GM12874 (cell line): ENCODE results near the gene SPATS1.

Experiments used
- TF ChIP-seq, protein P1 (sequence below): IDR thresholded peaks from 2 replicates; pipeline ENCODE4 v1.5.1; 2011; ENCODE audit warnings: low read depth, mild to moderate bottlenecking, control low read depth, low read length, moderate library complexity; ENCODE audit not compliant: insufficient read depth

The SPATS1 gene

DNA sequence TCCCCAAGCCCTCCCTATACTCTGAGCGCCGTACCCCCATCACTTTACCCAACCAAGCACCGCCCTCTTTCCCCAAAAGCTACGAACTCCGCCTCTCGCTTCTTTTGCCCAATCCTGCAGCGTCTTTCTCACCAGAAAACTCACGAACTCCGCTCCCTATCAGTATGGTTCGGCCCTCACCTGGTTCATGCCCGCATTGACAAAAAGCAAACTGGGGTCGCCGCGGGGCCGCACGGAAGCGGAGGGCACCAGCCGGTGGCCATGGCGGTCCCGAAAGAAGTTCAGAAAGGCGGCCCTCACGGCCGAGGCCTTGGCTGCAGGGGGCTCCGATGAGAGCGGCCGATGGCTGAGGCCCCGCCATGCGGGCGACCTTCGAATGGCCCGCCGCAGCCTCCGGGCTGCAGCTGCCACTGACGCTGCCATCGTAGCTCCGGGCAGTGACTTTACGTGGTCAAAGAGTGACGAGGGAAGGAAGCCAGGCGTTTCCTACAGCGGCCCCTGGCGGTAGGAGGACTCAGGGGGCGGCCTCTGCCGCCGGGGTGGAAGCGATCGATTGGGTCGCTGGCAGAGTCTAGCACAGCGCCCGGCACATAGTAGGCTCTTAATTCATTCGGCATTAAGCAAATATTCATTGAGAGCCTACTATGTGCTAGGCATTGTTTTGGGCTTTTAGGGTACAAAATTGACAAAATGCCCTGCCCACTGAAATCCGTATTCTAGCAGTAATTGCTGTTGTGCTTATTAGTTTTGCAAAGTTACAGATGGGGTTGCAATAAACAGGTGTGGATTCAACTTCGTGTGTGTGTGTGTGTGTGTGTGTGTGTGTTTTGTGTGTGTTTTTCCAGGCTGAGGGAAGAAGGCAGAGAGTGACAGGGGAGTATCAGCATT, 29.3 kb upstream of the SPATS1 start, which contains the start of gene AARS2:
Gene AARS2 (minus strand): TSS at position 447 of the 888 bp plus-strand sequence. CDS start 24 bp downstream, at position 423.
- TF ChIP-seq, protein P1, sequence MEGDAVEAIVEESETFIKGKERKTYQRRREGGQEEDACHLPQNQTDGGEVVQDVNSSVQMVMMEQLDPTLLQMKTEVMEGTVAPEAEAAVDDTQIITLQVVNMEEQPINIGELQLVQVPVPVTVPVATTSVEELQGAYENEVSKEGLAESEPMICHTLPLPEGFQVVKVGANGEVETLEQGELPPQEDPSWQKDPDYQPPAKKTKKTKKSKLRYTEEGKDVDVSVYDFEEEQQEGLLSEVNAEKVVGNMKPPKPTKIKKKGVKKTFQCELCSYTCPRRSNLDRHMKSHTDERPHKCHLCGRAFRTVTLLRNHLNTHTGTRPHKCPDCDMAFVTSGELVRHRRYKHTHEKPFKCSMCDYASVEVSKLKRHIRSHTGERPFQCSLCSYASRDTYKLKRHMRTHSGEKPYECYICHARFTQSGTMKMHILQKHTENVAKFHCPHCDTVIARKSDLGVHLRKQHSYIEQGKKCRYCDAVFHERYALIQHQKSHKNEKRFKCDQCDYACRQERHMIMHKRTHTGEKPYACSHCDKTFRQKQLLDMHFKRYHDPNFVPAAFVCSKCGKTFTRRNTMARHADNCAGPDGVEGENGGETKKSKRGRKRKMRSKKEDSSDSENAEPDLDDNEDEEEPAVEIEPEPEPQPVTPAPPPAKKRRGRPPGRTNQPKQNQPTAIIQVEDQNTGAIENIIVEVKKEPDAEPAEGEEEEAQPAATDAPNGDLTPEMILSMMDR: peak; percentile 99

- TF ChIP-seq, protein P1: no peak
Observed at GRCh38 chr6:44315516-44315915, 26.9 kb upstream of the SPATS1 start.

DNA sequence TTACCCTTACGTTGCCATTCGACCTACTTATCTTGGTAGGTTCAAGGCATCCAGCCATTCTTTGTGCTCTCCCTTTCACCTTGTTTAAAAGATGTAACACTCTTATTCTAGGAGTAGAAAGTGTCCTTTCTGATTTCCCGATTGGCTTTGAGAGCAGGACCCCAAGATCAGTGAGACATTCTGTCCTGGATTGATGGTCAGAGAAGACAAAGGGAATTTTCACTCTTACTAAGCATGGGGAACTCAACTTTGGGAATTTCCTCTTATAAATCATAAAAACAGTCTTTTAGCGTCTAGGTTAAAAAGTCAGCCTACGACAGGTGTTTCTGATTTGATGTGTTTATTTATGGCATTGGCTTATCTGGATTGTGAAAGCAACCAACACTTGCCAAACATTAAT, 26.5 kb upstream of the SPATS1 start:
- TF ChIP-seq, protein P1: no peak

DNA sequence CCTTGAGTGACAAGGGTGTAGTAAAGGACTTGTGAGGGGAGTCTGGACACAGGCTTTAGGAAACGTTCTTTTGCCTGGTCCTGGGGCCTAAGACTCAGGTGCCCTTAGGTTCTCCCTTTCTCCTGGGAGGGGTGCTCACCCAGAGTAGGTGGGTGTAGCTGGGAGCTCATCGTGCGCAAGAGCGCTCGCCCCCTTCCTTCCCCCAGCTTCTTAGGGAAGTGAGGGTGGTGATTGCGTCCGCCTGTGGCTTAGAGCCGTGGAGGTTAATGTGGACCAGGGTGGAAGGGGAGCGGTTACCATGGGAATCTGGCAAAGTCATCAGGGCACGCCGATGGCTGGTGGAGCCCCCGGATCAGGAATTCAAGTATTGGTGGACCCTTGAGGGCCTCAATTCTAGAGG, 26.0 kb upstream of the SPATS1 start:
- TF ChIP-seq, protein P1: no peak

DNA sequence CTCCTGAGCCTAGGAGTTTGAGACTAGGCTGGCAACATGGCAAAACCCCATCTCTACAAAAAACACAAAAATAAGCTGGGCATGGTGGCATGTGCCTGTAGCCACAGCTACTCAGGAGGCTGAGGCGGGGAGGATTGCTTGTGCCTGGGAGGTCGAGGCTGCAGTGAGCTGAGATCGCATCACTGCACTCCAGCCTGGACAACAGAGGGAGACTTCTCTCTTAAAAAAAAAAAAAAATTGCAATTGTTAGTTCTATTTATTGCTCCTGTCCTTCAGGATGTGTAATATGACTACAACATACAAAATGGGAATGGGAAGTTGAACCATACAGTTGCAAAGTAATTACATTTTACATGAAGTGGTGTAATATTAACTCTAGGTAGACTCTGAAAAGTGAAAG, 21.2 kb upstream of the SPATS1 start:
- TF ChIP-seq, protein P1: no peak

DNA sequence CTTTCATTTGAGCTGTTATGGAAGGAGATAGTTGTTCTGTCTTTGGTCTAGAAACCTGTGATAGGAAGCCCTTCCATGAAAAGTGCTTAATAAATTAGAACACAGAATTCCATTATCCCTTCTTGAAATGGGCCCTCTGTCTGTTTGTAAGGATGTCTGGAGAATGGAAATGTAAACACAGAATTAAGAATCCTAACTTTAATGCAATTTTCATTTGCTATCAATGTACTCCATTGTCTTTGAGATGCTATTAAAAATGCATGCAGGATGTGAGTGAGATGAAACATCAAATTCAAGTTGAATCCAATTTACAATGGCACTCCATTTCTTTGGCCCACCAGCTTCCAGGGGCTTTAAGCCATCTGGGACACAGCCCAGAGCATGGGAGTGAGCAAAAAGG, 15.4 kb upstream of the SPATS1 start:
- TF ChIP-seq, protein P1: no peak

DNA sequence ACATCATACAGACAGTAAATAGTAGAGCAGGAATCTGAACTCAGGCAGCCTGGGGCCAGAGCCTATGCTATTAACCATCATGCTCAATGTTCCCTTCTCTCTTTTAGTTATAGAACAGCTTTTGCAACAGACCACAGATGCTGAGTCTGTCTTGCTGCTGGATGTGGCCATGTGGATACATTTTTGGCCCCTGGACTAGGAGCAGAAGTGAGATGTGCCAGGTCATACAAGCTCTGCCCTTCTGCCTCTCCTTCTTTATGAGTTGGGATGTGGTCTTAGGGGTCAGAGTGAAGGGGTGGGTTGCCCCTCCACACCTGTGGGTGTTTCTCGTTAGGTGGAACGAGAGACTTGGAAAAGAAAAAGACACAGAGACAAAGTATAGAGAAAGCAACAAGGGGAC, 14.7 kb upstream of the SPATS1 start:
- TF ChIP-seq, protein P1: no peak
